GM18870 (cell line): ENCODE measurements around the gene STH.

Source experiments
- ATAC-seq: cut with Tn5 transposase; IDR thresholded peaks from one replicate; pipeline ENCODE4 v1.9.1; 2021; ENCODE audit warnings: moderate library complexity; ENCODE audit not compliant: unreplicated experiment

Gene STH

DNA sequence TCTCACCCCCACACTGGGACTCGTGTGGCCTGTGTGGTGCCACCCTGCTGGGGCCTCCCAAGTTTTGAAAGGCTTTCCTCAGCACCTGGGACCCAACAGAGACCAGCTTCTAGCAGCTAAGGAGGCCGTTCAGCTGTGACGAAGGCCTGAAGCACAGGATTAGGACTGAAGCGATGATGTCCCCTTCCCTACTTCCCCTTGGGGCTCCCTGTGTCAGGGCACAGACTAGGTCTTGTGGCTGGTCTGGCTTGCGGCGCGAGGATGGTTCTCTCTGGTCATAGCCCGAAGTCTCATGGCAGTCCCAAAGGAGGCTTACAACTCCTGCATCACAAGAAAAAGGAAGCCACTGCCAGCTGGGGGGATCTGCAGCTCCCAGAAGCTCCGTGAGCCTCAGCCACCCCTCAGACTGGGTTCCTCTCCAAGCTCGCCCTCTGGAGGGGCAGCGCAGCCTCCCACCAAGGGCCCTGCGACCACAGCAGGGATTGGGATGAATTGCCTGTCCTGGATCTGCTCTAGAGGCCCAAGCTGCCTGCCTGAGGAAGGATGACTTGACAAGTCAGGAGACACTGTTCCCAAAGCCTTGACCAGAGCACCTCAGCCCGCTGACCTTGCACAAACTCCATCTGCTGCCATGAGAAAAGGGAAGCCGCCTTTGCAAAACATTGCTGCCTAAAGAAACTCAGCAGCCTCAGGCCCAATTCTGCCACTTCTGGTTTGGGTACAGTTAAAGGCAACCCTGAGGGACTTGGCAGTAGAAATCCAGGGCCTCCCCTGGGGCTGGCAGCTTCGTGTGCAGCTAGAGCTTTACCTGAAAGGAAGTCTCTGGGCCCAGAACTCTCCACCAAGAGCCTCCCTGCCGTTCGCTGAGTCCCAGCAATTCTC, 27.4 kb downstream of the STH start:
- ATAC-seq: no peak

DNA sequence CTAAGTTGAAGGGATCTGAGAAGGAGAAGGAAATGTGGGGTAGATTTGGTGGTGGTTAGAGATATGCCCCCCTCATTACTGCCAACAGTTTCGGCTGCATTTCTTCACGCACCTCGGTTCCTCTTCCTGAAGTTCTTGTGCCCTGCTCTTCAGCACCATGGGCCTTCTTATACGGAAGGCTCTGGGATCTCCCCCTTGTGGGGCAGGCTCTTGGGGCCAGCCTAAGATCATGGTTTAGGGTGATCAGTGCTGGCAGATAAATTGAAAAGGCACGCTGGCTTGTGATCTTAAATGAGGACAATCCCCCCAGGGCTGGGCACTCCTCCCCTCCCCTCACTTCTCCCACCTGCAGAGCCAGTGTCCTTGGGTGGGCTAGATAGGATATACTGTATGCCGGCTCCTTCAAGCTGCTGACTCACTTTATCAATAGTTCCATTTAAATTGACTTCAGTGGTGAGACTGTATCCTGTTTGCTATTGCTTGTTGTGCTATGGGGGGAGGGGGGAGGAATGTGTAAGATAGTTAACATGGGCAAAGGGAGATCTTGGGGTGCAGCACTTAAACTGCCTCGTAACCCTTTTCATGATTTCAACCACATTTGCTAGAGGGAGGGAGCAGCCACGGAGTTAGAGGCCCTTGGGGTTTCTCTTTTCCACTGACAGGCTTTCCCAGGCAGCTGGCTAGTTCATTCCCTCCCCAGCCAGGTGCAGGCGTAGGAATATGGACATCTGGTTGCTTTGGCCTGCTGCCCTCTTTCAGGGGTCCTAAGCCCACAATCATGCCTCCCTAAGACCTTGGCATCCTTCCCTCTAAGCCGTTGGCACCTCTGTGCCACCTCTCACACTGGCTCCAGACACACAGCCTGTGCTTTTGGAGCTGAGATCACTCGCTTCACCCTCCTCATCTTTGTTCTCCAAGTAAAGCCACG, 28.3 kb downstream of the STH start:
- ATAC-seq: no peak

DNA sequence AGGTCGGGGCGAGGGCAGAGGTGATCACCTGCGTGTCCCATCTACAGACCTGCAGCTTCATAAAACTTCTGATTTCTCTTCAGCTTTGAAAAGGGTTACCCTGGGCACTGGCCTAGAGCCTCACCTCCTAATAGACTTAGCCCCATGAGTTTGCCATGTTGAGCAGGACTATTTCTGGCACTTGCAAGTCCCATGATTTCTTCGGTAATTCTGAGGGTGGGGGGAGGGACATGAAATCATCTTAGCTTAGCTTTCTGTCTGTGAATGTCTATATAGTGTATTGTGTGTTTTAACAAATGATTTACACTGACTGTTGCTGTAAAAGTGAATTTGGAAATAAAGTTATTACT, 28.9 kb downstream of the STH start:
- no peak for ATAC-seq

DNA sequence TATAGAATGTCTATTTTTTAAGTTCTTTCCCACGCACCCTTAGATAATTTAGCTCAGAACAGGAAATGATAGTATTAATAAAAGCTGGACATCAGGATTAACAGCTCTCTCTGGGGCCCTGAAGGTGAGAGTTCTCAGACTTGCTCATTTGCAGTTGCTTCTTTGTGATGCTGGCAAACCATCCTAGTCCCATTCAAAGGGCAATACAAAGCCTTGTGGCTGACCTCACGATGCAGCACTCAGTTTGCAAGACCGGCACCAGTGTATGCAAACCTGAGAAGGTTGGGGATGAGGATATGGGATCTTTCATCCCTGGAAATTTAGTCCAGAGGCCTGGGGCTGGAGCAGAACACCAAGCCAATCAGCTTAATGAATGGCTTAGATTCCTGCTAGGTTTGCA, 29.3 kb downstream of the STH start:
- ATAC-seq: no peak

DNA sequence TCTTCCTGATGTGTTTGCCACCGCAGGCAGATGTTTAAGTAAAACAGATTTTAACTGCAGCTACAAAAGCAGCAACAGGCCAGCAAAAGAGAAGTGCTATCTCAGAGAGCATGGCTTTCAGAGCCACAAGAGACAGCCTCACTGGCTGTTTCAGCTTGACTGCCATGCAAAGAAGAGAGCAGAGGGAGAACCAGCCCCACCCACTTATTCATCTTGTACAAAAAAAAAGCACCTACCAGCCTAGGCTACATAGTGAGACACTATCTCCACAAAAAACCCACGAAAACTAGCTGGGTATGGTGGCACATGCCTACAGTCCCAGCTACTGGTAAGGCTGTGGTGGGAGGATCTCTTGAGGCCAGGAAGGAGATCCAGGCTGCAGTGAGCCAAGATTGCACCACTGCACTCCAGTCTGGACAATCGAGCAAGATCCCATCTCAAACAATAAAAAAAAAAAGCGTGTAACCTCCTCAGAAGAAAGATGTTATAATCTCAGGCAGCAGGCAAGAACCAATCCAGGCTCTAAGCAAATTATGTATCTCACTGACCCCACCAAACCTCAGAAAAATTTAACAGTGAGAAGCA, 30.0 kb downstream of the STH start:
- no peak for ATAC-seq

DNA sequence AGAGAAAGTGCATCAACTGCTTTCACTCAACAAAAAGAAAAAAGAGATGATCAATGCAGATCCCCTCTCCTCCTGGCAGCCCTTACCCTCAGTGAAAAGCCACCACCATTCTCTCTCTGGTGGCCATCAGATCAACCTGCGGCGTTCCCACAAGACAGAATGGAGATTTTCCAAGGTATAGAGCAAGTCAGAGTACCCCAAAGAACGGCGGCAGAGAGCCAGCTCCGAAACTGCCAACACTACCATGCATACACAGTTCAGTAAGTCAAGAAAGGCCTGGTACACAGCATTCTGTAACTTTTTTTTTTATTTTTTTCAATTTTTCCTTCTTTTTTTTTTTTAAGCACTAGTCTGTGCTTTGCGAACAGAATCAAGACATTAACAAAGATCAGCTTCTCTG, 30.6 kb downstream of the STH start:
- ATAC-seq: no peak

DNA sequence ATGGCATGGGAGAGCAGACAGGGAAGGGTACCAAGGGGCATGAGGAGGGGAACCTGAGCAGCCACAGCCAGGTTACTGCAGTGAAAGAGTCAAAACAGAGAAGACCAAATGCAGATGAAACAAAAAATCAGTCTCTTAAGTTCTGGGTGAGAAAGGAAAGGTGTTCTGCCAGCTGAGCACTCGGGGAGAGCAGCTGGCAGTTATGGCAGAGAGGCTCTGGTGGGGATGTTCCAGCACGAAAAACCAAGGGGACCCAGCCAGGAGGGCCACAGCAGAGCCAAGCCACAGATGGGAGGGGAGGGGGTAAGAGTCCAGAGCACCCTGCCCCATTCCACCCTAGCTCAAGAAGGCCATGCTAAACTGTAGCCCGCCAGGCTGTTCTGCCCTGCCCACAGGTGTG, 31.7 kb downstream of the STH start:
- no peak for ATAC-seq

DNA sequence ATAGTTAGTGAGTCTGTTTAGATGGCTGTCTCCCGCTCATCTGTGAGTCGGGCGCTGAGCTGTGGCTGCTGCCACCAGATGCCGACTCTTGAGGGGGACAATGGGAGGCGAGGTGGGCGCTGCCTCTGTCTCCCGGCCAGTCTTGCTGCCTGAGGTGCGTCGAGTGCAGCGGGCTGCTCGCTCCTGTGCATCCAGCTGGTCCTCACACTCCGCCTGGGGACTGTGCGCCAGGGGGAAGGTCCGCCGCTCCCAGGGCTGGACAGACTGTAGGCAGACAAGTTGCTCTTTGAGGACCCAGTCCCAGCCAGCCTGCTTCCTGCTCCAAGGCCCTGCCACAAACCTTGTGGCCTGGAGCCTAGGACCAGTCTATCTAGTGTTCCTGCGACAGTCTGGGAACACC, 32.4 kb downstream of the STH start:
- no peak for ATAC-seq

DNA sequence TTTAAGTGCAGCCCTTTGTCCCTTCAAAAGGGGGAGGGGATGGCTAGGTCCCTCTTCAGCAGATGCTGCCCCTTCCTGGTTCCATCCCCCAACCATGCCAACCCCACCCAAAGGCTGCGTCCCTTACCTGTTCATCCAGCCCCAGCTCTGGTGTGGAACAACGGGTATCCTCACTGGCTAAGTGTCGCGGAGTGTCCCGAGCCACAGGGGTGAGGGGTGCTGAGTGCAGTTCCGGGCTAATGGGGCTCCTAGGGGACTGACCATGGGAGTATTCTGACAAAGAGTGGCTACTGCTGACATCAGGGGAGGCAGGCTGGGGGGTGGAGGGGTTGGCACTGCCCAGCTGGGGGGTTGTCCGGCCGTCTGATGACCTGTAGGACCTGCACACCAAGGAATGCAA, 32.9 kb downstream of the STH start:
- no peak for ATAC-seq

DNA sequence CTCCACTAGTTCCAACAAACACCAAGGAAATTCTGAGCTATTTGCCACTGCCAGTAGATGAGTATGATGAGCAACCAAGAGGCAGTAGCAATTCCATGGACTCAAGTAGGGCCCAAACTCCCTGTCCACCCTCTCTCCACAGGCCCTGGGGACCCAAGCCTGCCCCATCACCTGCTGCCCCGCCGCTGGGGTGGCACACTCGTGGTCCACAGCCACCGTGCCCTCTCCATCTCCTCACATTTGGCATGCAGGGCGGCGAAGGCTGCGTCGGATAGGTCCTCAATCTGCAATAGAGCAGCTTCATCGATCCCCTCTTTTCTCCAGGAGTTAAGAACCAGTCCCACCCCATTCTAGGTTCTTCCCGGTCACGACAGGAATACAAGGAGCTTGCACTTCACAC, 33.9 kb downstream of the STH start:
- ATAC-seq: no peak

DNA sequence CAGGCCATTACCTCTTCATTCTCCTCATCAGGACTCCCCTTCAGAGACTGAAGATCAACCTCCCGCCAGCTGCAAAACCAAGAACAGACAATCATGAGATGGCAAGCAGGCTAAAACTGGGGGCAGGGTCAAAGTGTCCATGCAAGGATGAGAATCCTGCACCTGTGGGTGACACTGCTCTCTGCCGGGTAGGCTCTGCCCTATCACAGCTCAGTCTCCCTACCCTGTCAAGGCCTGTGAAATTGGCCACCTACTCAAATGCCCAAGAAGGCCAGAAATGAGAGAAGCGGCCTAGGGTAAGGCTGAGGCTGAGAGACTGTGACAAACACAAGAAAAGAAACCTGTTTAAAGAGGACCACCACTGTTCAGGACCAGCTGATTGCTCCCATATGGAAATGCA, 34.3 kb downstream of the STH start:
- no peak for ATAC-seq

DNA sequence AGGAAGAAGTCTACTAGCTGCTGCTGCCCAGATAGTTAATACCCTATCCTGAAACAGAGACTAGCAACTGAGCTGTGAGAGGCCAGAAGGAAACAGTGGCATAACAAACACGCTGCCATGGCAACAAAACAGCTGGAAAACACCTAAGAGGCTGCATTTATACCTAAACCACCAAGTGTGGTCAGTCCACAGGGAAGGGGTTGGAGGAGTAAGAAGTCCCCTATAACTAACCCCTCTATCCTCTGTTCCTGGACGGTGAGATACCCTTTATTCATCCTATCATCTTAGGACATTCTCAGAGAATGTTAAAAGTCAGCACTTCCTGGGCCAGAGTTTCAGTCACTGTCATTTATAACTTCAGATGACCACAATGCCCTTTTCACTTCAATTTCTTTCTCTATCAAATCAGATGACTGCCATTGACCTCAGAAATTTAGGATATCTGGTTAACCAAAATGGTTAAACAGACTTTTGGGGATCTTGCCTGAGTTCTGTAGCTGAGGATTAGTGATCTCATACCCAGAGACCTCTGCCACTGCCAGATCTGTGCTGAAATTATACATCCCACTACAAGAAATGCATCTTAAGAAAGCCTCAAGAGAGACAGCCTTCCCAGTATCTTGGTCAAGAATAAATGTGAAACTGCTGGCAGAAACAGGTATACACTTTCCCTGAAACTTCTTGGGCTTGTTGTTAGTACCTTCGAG, 36.2 kb downstream of the STH start:
- no peak for ATAC-seq

DNA sequence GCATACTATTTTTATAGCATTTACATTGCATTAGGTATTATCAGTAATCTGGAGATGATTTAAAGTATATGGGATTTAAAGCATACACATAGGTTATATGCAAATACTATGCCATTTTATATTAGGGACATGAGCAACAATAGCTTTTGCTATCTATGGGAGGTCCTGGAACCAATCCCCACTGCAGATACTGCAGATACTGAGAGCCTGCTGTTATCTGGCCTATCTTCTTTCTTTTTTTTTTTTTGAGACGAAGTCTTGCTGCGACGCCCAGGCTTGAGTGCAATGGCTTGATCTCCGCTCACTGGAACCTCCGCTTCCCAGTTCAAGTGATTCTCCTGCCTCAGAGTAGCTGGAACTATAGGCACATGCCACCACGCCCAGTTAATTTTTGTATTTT, 37.4 kb downstream of the STH start:
- no peak for ATAC-seq

DNA sequence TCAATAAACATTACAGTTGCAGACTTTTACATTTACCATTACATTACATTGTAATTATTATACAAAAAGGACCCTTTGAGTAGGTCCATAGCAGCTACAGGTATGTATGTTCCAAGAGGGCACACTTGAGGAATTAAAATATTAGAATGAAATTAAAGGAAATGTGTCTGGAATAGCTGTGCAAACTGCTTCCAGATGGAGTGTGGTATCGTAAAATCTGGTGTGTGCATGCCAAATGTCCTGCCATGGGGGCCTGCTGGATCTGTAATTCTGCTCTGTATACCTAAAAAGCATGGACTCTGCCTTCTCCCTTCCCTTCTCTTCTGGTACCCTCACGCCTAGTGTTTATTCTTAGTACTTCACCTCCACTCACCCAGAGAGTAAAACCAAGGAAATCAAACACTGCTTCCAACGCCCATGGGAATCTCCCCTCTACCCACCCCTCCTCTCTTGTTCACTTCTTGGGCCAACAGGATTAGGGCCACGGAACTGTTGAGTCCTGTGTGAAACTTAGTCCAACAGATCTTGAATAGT, 38.7 kb downstream of the STH start:
- ATAC-seq: no peak

DNA sequence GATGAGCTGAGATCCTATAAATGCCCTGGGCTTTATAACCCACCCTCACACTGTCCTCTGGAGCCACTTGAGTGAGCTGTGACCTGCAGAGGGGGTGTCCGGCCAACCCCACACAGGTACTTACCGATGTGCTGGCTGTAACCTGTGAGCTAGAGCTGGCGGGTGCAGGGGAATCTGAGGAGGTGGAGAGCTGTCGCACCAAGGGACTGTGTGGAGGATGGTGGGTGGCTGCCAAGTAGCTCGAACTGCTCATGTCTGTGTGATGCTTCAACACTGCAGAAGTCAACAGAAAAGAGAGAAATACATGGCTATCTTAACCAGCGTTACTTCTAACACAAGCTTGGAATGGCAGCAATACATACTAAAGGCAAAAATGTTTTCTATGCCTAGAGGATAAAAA, 39.4 kb downstream of the STH start:
- ATAC-seq: no peak

DNA sequence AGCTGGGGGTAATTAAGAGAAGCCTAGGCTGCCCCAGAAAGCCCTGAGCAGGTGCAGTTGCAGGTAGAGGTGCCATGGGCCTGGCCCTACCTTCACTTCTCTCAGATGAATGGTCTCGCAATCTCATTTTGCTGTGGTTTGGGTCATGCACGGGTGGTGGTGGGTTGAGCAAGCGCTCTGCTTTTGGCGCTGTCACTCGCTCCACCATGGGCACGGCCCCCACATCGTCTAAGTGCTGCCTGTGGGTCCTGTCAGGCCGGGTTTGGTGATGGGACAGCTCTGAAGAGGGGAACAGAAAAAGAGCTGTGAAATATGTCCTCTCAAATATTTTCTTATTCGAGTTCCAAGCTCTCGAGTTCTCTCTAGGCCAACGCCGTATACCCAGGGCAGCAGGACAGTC, 39.9 kb downstream of the STH start:
- ATAC-seq: no peak

DNA sequence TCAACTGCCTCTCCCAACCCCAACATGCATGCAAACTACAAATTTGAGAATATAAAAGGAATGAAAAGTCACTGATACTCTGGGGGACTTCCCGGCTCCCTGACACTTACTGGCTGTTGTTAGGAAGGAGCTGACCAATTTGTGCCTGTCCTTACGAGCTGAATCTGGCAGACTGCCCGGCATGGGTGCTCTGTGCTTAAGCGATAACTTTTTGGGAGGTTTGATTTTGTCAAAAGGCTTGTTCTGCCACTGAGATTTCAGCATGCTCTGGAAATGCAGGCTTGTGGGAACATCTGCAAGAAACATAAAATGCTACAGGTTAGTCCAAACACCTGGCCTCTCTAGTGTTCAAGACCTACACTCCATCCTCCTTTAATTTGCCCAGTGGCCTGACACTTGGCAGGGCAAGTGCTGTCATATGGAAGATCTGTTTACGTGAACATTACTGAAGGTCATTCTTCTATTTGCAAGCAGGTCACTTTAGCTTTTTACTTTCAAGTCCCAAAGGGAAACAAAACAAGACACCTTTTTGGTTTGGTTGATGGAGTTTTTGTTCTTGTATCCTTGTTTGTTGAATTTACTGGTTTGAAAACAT, 40.6 kb downstream of the STH start:
- no peak for ATAC-seq

DNA sequence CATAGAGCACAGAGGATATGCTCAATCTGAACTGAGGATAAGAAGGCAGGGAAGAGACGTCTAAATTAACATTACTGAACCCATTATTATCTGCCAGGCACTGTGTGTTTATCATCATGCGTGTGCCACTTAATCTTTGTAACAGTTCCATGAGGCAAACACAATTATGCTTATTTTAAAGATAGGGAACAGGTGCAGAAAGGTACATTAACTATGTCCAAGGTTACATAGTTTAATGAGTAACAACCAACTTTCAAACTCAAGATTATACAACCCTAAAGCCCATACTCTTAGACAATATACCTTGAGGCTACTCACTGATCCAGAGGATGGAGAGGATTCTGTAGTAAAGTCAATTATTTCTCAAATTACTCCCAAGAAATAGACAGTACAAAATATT, 43.2 kb downstream of the STH start:
- no peak for ATAC-seq

DNA sequence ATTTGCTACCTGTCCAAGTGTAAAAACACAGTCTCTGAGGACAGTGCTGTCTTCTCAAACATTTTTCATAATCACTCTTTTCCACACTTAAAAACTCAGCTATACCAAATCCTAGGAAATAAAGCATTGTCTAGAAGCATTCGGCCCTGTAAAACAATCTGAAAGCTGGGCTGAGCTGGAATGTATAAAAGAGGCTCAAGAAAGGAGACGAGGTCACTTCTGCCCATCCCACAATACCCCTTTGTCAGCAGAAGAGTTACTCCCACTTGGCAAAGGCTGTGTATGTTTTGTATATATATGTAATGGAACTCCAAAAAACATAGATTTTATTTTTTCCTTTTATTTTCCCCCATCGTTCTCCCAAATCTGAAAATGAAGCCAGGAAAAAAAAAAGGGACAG, 43.9 kb downstream of the STH start:
- ATAC-seq: no peak

DNA sequence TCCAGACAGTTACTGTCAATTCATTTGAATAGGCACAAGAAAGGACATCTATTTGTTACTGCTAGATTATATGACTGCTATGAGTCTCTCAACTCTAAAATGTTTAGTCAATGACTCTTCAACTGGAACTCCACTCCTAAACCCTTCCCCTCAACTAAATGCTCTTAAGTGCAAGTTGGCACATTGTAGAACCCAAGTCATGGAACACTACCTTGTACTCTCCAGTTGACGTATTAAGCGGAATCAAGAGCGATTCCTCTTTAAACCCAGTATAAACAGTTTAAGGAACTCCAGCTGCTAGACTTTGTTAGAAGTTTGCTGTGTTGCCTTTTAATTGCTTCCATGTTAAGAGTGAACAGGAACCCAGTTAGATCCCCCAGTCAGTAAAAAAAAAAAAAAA, 44.6 kb downstream of the STH start:
- no peak for ATAC-seq
